Neural crest cell (in vitro differentiated cells): ENCODE results near the gene CREB5. TPM values are rescaled to one million over a fixed set of nuclear protein-coding genes. Genes with fewer than 3 reads are reported as not detected.

Experiments used
- DNase-seq: peaks from one replicate; pipeline ENCODE4 v3.0.0; 2021; ENCODE audit warnings: low read depth, mixed read lengths, low spot score
- H3K27ac Mint-ChIP-seq: one replicate; pipeline ENCODE4 v1.8.0; 2021; ENCODE audit warnings: mild to moderate bottlenecking, mixed read lengths; ENCODE audit not compliant: unreplicated experiment
- H3K27me3 Mint-ChIP-seq: 2 replicates; pipeline ENCODE4 v1.8.0; 2021; ENCODE audit warnings: low read depth, mild to moderate bottlenecking, mixed read lengths
- H3K36me3 Mint-ChIP-seq: 2 replicates; pipeline ENCODE4 v1.8.0; 2021; ENCODE audit warnings: low read depth, mild to moderate bottlenecking, mixed read lengths
- H3K4me1 Mint-ChIP-seq: 2 replicates; pipeline ENCODE4 v1.8.0; 2021; ENCODE audit warnings: mixed read lengths
- H3K4me3 Mint-ChIP-seq: one replicate; pipeline ENCODE4 v1.8.0; 2021; ENCODE audit warnings: mild to moderate bottlenecking, mixed read lengths
- H3K9me3 Mint-ChIP-seq: 2 replicates; pipeline ENCODE4 v1.8.0; 2021; ENCODE audit warnings: mixed read lengths
- total RNA-seq: library from RNA; stranded (reverse); gene quantifications from 2 replicates; pipeline ENCODE4 v1.2.1, GENCODE V29; 2021
- TF ChIP-seq, protein P1 (sequence below): fragments of 200-600 bp; sonication (generic); conservative IDR thresholded peaks from 2 replicates; pipeline ENCODE4 v1.5.0; 2021; ENCODE audit warnings: antibody characterized with exemption, mild to moderate bottlenecking

The CREB5 gene
- total RNA-seq, 1 donor from 2014 or later, result 8.3 TPM

DNA sequence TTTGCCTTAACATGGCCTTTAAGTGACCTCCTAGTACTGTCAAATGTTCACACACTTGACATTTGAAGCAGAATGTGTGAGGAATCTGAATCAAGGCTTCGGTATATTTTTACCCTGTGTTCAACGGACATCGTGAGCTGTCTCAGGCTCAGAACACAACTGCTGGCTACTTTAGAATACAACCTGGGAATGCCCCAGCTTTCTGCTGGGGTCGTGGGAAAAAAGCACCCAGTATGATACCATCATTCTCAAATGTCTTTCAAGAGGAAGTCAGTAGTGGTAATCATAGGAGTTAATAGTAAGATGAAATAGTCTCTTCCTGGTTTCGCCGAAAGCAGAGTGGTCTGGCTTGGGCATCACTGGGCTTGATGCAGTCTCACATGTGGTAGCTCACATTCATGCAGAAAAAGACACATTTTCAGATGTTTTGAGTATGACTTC lies 67.2 kb downstream of the CREB5 start:
- Mint-ChIP-seq H3K36me3 (no peaks in the 10 kb centered on the region), H3K9me3 (no peaks in the 10 kb centered on the region), H3K27ac (peak overlapping the region; percentile 31), H3K27me3 (no peaks in the 10 kb centered on the region), H3K4me1 (peaks cover 79% of the 10 kb centered on the region), H3K4me3 (no peak overlapping the region)
- TF ChIP-seq, protein P1, sequence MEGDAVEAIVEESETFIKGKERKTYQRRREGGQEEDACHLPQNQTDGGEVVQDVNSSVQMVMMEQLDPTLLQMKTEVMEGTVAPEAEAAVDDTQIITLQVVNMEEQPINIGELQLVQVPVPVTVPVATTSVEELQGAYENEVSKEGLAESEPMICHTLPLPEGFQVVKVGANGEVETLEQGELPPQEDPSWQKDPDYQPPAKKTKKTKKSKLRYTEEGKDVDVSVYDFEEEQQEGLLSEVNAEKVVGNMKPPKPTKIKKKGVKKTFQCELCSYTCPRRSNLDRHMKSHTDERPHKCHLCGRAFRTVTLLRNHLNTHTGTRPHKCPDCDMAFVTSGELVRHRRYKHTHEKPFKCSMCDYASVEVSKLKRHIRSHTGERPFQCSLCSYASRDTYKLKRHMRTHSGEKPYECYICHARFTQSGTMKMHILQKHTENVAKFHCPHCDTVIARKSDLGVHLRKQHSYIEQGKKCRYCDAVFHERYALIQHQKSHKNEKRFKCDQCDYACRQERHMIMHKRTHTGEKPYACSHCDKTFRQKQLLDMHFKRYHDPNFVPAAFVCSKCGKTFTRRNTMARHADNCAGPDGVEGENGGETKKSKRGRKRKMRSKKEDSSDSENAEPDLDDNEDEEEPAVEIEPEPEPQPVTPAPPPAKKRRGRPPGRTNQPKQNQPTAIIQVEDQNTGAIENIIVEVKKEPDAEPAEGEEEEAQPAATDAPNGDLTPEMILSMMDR, result no peak
- DNase-seq, result no peak

DNA sequence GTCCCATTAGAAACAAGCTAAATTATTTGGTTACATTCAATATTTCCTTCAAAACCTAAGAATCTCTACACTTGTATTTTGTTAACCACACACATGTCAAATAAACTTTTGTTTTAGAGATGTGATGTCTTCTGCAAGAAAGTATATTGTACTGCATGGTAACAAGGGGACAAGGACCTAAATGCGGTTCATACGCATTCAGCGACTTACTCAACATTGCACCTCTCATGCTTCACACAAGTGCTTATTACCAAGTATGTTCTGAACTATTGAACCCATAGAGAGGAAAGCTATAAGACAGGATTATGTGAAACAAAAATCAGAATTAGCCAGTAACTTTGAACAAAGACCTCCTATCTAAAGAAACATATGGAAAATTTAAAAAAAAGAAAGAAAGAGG lies 68.3 kb downstream of the CREB5 start:
- no peak for DNase-seq
- H3K4me1 Mint-ChIP-seq, result peaks cover 81% of the 10 kb centered on the region
- no peaks in the 10 kb centered on the region for H3K27me3 Mint-ChIP-seq
- peak overlapping the region; percentile 80 for H3K4me3 Mint-ChIP-seq
- no peaks in the 10 kb centered on the region for H3K36me3 Mint-ChIP-seq
- H3K9me3 Mint-ChIP-seq, result no peaks in the 10 kb centered on the region
- TF ChIP-seq, protein P1, result no peak
- peak overlapping the region; percentile 93 for H3K27ac Mint-ChIP-seq

DNA sequence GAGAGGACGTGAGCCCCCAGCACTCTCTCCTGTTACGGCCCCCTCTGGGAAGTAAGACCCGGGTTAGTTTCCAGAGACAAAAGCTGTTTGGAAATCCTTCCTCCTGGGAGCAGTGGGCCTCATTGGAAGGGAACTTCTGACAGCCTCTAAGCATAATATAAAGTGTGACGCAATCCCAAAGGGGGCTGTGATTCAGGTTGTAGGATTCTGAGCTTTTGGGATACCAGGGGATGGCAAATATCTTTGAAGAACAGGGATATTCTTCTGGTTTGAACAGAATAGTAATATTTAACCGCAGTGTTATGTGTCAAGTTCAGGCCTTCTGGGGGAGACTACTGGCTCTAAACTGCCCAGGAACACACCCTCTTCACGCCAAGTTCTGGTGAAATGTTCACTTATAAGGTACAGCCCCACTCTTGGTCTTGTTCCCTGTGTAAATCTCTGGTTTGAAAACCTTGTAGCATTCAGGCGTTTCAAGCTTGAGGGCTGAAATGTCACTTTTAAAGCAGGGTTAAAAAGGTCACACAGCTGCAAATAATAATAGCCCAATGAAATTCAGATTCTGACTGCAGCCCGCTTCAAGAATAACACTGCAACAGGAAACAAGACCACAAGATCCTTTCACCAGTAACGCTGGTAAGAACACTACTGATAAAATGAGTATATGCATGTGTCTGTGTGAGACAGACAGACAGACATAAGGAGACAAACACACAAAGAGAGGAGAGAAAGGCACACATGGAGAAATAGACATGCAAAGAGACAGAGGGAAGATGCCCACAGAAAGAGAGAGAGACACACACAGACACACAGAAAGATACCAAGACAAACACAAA lies 69.0 kb downstream of the CREB5 start:
- H3K27me3 Mint-ChIP-seq, result no peaks in the 10 kb centered on the region
- H3K27ac Mint-ChIP-seq, result peak overlapping the region; percentile 93
- H3K4me1 Mint-ChIP-seq, result peaks cover 84% of the 10 kb centered on the region
- H3K36me3 Mint-ChIP-seq, result no peaks in the 10 kb centered on the region
- no peaks in the 10 kb centered on the region for H3K9me3 Mint-ChIP-seq
- TF ChIP-seq, protein P1, result no peak
- peak overlapping the region; percentile 80 for H3K4me3 Mint-ChIP-seq
- no peak for DNase-seq

- Mint-ChIP-seq H3K36me3 (no peaks in the 10 kb centered on the region), H3K4me1 (peaks cover 71% of the 10 kb centered on the region), H3K27me3 (no peaks in the 10 kb centered on the region), H3K9me3 (no peaks in the 10 kb centered on the region), H3K4me3 (peak overlapping the region; percentile 61), H3K27ac (peak overlapping the region; percentile 72)
- TF ChIP-seq, protein P1, result no peak
- no peak for DNase-seq
These were observed 70.8 kb downstream of the CREB5 start for GRCh38 chr7:28483112-28483511.

DNA sequence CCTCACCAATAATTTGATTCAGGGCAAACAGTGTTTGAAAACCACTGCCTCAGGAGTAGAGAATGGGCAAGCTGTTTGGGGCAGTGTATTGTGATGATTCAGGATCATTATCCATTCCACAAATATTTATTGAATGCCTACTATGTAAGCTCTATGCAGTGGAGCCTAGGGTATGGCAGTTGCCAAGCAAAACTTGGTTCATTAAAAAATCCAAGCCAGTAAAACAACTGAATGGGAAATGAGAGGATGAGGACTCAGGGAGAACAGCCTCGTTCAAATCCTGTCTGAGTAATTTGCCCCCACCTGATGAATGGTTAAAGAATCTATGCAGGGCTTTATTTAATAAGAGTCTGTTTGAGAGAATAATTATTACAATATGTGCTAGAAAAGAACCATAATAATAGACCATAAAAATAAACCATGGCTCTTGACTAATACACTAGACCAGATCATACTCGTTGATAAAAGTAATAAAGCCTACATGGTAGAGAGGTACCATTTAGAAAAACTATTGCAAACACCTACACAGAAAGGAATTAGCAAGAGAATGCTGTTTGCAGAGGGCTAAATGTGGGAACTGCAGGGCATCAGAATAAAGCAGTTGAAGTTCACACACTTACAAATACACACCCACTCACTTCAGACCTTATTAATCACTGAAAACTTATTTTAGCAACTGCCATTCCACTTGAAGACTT lies 71.7 kb downstream of the CREB5 start:
- H3K4me1 Mint-ChIP-seq, result peaks cover 64% of the 10 kb centered on the region
- no peak overlapping the region for H3K4me3 Mint-ChIP-seq
- DNase-seq, result no peak
- H3K27ac Mint-ChIP-seq, result no peak overlapping the region
- no peaks in the 10 kb centered on the region for H3K27me3 Mint-ChIP-seq
- TF ChIP-seq, protein P1, result no peak
- H3K36me3 Mint-ChIP-seq, result peaks cover 3% of the 10 kb centered on the region
- H3K9me3 Mint-ChIP-seq, result peaks cover 3% of the 10 kb centered on the region
